HG03045 (cell line): ENCODE measurements around the gene CRKL.

Experiments used
- ATAC-seq: cut with Tn5 transposase; IDR thresholded peaks from one replicate; pipeline ENCODE4 v1.9.1; 2021; ENCODE audit warnings: mild to moderate bottlenecking, moderate library complexity; ENCODE audit not compliant: unreplicated experiment

CRKL gene

DNA sequence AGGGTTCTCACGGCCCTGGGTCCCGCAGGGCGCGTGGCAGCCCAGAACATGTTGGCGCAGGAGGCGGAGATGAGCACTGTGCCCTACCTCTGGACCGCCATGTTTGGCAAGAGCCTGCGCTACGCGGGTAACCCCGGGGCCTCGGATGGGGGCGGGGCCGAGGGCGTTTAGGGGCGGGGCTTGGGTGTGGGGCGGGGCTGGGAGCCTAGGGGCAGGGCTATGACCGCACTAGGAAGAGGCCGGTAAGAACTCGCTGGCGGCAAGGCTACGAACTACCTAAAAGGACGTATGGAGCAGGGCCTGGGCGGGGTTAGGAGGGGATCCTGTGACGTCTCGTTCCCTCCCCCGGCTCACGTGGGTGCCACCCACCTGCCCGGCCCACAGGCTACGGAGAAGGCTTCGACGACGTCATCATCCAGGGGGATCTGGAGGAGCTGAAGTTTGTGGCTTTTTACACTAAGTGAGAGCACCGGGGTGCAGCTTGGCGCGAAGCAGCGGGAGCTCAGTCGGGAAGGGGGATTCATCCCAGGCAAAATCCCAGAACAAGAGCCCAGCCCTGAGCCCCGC, 62.1 kb downstream of the CRKL start:
- no peak for ATAC-seq

DNA sequence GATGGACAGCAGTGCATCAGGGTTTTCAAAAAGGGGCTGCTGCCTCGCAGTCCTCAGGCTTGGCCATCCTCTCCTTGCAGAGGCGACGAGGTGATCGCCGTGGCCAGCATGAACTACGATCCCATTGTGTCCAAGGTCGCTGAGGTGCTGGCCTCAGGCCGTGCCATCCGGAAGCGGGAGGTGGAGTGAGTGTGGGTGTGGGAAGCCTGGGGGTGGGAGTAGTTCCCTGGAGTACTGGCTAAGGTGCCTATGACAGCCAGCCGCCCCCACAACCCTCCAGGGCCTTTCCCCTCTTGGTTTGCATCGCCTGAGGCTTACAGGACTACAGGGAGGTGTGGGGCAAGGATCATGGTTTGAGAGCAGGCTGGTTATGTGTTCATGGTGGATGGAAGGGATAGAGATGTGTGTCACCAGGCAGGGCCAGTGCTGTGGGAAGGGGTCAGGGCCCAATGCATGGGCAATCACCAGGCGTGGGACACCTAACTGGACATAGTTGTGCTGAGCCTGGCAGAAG, 62.8 kb downstream of the CRKL start:
- no peak for ATAC-seq

DNA sequence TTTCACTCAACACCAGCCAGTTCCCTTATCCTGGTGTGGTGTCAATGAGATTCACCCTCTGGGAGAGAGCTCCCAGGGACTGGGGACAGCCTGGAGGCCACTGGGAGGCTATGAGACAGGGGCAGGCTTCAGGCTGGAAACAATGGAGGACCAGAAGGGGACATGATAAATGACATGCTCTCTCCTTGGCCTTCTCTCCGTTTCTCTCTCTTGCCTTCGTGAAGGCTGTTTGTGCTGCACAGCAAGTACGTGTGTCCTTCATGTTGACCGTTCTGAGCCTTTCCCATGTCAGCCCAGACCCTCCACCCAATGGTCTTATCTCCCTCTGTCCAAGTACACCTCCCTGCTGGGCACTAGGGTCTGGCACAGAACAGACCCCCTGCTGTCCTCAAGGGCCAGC, 63.3 kb downstream of the CRKL start:
- ATAC-seq, result no peak

DNA sequence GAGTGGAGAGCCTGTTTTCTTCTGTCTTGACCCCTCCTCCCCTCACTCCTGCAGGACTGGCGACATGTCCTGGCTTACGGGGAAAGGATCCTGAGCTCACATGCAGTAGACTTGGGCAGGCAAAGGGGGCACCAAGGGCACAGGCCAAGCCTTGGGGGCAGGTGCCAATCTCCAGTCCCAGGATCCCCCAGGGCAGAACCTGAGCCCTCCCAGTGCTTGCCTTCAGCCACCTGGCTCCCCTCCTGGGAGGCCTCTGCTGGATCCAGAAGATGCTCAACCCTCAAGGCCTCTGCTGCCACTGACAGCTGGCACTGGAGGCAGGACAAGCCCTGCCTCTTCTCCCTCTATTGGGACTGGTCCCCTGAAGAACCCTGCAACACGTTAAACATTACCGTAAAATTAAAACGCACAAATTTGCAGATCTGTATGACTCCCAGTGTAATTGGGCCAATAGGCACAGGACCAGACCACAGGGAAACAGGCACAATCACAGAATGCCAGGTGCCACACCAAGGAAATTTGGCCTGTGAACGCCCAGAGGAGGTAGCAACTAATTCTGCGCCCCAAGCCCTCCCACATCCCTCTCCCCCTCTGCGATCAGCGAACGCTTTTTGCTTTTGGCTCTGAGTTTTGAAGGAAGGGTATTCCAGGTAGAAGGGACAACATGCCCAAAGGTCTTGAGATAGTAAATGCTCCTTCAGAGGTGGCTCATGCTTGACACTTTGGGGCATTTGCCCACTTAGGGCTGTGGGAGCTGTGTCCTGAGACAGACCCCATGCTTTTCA, 63.9 kb downstream of the CRKL start:
- no peak for ATAC-seq

DNA sequence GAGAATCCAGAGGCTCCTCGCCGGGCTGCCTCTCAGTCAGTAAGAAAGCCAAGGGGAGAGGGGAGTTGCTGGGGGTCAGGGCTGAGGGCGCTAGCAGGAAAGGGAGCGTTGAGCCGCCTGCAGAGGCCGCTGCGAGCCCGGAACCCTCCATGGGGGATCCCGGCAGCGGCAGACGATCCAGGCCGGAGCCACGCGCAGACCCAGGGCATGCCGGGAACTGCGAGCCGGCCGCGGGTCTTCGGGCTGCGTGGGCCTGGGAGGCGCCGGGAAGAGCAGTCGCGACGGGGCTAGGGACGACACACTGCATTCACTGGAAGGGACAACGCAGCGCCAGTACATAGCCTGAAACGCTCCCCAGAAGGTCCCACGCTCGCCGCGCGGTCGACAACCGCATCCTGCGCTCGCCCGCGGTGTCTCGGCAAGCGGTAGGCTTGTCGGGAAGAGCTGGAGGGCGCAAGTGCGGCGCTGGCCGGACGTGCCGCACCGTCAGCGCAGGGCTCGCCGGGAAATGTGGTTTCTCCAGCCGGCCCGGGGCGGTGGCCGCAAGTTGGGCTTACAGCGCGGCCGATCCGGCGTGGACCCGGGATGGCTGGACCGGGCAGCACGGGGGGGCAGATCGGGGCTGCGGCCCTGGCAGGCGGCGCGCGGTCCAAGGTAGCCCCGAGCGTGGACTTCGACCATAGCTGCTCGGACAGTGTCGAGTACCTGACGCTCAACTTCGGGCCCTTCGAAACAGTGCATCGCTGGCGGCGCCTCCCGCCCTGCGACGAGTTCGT, 64.8 kb downstream of the CRKL start, which contains the start of gene LZTR1:
Gene LZTR1 (plus strand): TSS at position 511 of the 776 bp plus-strand sequence. CDS start 75 bp downstream, at position 586.
- ATAC-seq, result peak; percentile 79

DNA sequence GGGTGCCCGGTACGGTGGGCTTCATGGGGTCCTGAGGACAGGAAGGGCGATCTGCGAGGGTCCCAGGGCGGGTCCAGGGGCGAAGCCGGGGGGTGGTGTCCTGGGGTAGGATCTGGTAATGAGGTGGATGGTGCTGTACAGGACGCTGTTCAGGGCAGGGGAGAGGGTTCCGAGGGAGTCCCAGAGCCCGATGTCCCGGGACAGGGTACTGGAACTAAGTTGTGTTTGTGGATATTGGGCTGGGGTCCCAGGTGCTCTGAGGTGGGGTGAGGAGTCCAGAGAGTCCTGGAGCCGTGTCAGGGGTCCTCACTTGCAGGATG, 65.3 kb downstream of the CRKL start:
- peak; percentile 27 for ATAC-seq

DNA sequence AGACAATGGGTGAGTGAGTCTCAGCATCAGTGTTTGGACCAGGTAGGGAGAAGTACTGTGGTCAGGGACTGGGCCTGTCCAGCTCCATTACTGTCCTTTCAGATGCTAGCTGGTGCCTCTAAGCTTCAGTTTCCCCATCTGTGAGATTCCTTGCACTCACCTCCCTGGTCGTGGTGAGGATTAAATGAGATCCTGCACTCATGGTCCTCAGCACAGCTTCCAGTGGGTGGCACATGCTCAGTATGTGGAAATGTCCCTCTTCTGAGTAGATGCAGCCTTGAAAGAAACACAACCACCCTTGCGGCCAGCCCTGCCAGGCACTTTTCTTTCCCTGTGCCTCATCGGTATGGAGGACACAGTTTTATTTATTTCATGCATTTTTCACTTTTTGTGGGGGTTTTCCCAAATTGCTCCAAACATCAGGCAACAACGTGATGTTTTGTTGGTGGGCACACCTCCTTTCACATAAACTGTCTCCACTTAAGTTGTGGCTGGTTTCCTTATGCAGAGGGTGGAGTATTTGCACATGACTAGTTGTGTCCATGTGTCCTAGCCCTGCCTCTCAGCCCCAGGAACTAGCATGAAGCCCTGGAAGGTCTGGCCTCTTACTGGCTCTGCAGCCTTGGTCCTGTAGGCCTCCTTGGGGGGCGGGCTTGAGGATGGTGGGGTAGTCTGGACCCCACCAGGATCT, 66.0 kb downstream of the CRKL start:
- no peak for ATAC-seq

DNA sequence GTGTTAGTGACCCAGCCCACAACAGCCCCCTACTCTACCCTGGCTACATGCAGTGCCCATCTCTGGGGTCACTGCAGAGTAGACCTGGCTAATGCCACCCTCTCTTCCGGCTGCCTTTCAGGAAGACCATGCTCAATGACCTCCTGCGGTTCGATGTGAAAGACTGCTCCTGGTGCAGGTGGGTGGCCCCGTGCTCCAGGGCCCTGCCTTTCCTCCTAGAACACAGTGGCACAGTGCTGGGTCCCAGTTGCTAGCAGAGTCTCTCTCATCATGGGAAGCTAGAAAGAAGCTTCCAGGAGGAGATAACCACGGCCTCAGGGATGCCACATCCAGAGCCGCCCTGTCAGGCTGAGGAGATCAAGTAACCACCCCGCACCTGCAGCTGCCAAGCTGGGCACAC, 68.5 kb downstream of the CRKL start:
- no peak for ATAC-seq

DNA sequence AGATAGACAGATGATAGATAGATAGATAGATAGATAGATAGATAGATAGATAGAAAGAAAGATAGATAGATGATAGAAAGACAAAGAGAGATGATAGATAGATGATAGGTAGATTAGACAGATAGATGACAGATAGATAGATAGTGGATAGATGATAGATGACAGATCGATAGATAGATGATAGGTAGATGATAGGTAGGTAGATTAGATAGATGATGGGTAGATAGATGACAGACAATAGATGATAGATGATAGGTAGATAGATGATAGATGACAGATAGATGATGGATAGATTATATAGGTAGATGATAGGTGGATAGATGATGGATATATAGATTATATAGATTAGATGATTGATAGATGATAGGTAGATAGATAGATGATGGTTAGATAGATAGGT, 69.2 kb downstream of the CRKL start:
- no peak for ATAC-seq

DNA sequence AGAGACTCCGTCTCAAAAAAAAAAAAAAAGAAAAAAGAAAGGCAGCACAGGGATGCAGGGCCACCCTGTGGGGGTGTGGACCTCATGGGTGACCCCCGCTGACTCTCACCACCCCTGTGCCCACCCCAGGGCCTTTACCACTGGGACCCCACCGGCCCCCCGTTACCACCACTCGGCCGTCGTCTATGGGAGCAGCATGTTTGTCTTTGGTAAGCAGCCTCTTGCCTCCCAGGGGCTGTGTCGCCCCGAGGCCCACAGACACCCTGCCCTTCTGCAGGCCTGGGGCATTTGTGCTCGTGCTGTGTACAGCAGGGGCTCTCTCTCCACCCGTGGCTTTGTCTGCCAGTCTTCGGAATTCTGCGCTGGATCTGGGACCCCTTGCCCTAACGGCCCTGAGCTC, 70.2 kb downstream of the CRKL start:
- ATAC-seq, result no peak

DNA sequence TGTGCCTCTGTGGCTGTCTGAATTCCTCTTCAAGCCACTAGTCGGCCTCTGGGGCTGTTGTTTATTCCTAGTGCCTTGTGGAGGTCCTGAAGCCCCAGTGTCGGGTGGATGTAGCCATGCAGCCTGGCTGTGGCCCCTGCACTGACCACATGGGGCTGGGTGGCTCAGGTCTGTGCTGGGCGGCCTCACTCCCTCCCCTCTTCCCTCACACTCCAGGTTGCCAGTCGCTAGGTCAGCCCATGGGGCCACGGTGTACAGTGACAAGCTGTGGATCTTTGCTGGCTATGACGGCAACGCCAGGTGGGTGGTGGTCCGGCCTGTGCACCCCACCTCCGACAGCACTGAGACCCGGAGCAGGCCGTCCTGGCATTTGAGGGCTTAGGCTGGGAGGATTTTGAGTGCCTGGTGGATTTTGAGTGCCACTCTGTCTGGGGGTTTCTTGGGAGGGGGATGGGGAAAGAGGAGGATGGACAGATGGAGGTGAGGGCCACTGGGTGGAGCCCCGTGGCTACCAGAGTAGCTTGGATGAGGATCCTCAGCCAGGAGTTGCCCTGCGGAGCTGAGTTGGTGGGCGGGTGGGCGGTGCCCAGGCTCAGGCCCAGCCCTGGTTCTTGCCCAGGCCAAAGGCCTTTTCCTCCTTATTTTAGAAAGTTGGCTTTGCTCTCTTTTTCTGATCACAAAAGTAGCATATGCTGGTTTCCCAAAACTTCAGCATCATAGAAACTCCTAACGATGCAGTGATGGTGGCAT, 71.5 kb downstream of the CRKL start:
- no peak for ATAC-seq

DNA sequence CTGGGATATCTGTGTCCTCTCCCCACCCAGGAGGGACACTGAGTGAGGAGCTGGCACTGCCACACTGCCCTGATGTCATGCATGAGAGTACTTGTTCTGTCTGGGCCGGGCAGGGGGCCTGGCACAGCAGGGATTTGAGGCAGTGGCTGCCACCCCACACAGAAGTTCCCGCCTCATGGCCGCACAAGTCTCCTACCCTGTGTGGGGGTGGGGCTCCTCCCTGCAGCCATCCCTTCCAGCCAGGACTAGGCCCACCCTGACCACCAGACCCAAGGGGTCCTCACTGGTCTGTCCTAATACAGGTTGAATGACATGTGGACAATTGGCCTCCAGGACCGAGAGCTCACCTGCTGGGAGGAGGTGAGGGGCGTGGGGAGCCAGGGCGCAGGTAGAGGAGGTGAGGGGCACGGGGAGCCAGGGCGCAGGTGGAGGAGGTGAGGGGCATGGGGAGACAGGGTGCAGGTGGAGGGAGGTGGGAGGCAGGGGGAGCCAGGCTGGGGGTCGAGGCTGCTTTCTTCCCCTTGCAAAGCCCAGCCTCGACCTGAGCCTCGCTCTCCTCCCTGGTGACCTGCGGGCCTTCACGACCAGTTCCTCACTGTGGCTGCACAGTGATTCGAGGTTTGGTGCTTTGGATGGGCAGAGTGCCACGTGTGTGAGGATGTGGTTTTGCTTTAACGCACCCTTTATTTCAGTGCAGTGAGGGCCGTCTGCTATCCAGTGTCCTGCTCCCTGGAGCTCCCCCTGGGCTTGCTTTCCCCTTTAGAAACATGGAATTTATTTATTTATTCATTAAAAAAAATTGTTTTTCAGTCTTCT, 72.3 kb downstream of the CRKL start:
- ATAC-seq, result no peak

DNA sequence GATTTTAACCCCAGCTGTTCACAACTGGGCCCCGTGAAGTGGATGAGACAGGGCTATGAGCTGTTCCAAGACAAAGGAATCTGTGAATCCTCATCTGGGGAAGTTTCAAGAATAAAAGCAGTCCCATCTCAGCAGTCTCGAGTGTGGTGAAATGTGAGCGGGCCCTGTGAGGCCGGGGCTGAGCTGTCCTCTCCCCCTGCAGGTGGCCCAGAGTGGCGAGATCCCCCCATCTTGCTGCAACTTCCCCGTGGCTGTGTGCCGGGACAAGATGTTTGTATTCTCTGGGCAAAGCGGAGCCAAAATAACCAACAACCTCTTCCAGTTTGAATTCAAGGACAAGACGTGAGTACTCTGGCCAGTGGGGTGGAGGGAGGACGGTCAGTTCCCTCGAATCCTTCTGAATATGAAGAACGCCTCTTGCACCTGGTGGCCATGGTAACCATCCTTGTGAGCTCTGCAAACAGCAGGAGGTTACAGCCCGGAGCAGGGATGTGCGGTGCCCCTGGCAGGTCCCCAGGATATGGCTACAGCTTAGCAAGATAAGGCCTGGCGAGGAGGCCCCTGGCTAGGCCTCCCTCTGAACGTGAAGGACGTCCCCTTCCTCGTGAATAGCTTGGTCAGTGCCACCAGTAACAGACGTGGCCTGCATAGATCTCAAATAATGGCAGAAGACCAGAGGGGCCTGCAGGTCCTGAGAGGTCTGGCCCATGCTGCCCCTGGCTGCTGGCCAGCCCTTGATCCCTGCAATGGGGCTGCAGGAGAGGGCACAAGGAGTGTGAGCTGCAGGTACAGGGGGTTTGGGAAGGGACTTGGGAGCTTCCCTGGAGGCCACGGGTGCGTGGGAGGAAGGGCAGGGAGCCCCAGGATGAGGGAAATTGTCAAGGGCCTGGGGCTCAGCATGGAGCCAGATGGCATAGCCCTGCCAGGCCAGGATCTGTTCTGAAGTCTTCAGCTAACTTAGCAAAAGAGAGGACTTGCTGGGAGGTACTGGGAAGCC, 73.3 kb downstream of the CRKL start:
- ATAC-seq, result no peak

DNA sequence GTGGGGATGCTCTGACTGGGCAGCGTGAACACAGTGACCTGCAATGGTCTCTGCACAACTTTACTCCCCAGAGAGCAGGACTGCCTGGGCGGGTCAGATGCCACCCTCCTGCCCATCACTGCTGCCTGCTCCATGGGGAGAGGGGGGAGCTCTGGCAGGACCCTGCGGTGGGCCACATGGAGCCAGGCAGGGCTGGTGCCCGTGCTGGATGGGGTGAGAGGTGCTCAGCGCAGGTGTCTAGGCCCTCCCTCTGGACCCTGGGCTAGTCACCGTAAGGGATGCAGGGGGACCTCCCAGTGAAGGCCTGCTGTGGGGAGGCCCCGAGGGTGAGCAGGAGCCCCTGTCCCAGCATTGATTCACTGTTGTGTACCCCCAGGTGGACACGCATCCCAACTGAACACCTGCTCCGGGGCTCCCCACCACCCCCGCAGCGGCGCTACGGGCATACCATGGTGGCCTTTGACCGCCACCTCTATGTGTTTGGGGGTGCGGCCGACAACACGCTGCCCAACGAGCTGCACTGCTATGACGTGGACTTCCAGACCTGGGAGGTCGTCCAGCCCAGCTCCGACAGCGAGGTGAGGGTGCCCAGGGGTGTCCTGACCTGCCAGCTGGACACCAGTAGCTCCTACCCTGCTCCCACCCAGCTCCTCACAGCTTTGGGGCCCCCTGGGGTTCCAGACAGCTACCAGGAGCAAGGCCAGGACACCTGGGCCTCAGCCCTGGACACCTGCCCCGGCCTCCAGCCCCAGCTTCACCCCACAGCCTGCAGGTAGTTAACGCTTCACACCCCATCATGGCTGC, 74.2 kb downstream of the CRKL start:
- ATAC-seq, result no peak

DNA sequence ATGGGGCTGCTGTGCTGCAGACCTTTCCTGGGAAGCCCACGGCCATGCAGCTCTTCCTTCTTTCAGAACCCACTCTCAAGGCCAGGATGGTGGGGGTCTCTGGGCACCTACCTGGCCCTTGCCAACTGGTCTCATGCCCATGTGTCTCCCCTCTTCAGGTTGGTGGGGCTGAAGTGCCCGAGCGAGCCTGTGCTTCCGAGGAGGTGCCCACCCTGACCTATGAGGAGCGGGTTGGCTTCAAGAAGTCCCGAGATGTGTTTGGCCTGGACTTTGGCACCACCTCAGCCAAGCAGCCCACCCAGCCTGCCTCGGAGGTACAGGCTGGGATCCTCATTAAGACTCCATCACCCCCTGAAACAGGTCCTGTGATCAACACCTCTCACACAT, 74.8 kb downstream of the CRKL start:
- no peak for ATAC-seq

DNA sequence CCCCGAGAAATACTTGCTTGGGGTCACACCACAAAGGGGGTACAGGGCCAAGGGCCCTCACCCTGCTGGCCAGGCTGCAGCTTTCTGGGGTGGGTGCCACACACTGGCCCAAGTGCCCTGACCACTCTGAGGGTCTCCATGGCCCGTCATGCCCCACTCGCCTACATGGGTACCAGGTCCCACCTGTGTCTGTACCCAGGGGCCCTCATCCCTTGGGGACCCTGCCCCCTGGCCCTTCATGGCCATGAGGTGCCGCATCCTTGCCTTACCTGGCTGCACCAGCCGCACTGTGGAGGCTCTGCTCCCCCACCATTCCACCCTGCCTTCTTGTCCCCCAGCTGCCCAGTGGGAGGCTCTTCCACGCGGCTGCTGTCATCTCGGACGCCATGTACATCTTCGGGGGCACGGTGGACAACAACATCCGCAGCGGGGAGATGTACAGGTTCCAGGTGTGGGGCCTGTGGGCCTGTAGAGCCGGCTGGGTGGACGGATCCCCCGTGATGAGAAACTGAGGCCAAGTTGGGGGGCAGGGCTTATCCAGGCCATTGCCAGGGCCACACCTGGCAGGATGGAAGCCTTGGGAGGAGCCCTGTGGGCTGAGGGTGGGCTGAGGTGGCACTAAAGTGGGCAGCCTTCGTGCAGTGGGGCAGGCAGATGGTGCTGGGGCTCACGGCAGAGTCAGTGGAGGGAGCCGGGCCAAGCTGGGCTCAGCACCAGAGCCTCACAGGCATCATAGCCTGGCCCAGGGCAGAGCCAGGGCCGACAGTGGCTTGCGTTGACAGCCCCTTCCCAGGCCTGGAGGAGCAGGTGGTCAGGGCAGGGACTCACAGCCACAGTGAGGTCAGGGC, 75.5 kb downstream of the CRKL start:
- ATAC-seq, result no peak
